ENCODE results near the gene KCNH3. TPM values are rescaled to one million over a fixed set of nuclear protein-coding genes. Genes with fewer than 3 reads are reported as not detected.

The KCNH3 gene
- total and polyA plus RNA-seq, 2 of the 4 experiments (the other 2 are of a cell fraction): 0.10 TPM; not detected in 1

DNA sequence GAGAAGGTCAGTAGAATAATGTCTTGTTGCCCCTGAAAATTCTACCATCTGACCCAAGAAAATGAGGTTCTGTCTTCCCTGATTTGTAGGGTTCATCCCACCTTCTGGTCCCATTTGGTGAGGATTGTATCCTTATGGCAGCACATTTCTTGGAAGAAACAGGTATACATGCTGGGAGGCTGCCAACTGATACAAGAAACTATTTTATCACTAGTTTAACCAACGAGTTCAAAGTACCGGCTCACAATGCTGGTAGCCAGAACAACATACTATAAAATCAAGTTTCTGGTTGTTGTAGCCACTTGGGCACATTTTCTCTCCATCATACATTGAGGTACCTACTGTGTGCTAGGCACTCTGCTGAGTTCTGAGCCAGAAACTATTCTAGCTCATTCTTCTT lies 7.1 kb upstream of the KCNH3 start:
- Histone ChIP-seq H2AK5ac (ENCODE audit: low read depth, low read length) (no peak overlapping the region), H3K56ac (ENCODE audit: extremely low read depth, insufficient read depth, low read length) (no peak overlapping the region), H3K4me1 (ENCODE audit: control insufficient read depth, insufficient read depth, low read length) (no peaks in the 10 kb centered on the region), H3K18ac (ENCODE audit: low read depth, low read length) (no peak overlapping the region), H3K4ac (ENCODE audit: low read depth, low read length) (no peak overlapping the region), H3K9me1 (ENCODE audit: insufficient read depth, low read length) (no peaks in the 10 kb centered on the region), H4K20me1 (ENCODE audit: insufficient read depth, low read length) (no peaks in the 10 kb centered on the region), H3K9me3 (ENCODE audit: control insufficient read depth, insufficient read depth, low read length) (no peaks in the 10 kb centered on the region), H3K4me2 (ENCODE audit: low read depth, low read length) (no peak overlapping the region), H3K36me3 (ENCODE audit: control insufficient read depth, insufficient read depth, low read length) (peaks cover 7% of the 10 kb centered on the region), H4K8ac (ENCODE audit: low read depth in 2 of 2, low read length in 2 of 2) (no peak overlapping the region), H3K79me1 (ENCODE audit: low read depth in 1 of 2, low read length in 2 of 2) (no peaks in the 10 kb centered on the region), H2AK9ac (replicated peaks; ENCODE audit: low read depth, low read length, poor library complexity) (no peak overlapping the region), H2BK5ac (ENCODE audit: low read depth, low read length, poor library complexity, severe bottlenecking) (no peak overlapping the region), H2AFZ (replicated peaks; ENCODE audit: low read length, poor library complexity) (no peak overlapping the region), H2BK15ac (ENCODE audit: low read depth, low read length) (no peak overlapping the region), H2BK120ac (ENCODE audit: low read depth, low read length) (no peak overlapping the region), H3K27ac (ENCODE audit: insufficient read depth, low read length) (no peak overlapping the region), H3K9ac (ENCODE audit: low read depth, low read length) (no peak overlapping the region), H3K27me3 (ENCODE audit: control insufficient read depth, insufficient read depth, low read length) (peaks cover 2% of the 10 kb centered on the region; the same call in 1 of the 2 replicates), H4K91ac (ENCODE audit: insufficient read depth, low read depth, low read length) (no peak overlapping the region), H2BK20ac (ENCODE audit: low read depth, low read length) (no peak overlapping the region), H3K14ac (replicated peaks; ENCODE audit: low read depth, low read length) (no peak overlapping the region), H3K23ac (ENCODE audit: low read depth, low read length) (no peak overlapping the region), H3K4me3 (ENCODE audit: insufficient read depth, low read depth, low read length) (no peak overlapping the region), H4K5ac (ENCODE audit: low read depth, low read length) (no peak overlapping the region)
- no TSS peak for BruUV-seq (replicated peaks)
- ChIA-PET POLR2A (ENCODE audit: unreplicated experiment) (no interaction called here), CTCF (interaction anchor here (0.6 kb wide), 1 partner anchor 20 kb away, joined by 4 read pairs; no protein-coding TSS in a partner anchor)
- DNase-seq (no peak), ATAC-seq (ENCODE audit: low read depth) (no peak)
- TF ChIP-seq, protein P1, sequence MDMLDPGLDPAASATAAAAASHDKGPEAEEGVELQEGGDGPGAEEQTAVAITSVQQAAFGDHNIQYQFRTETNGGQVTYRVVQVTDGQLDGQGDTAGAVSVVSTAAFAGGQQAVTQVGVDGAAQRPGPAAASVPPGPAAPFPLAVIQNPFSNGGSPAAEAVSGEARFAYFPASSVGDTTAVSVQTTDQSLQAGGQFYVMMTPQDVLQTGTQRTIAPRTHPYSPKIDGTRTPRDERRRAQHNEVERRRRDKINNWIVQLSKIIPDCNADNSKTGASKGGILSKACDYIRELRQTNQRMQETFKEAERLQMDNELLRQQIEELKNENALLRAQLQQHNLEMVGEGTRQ (IDR thresholded peaks at IDR 0.05; ENCODE audit: low read depth, low read length): no peak
- no peak for TF ChIP-seq MAZ (IDR thresholded peaks at IDR 0.05; ENCODE audit: borderline replicate concordance, low read depth, low read length)
- TF ChIP-seq MAFK (IDR thresholded peaks at IDR 0.05; ENCODE audit: low read depth, low read length): no peak
- TF ChIP-seq, protein P2, sequence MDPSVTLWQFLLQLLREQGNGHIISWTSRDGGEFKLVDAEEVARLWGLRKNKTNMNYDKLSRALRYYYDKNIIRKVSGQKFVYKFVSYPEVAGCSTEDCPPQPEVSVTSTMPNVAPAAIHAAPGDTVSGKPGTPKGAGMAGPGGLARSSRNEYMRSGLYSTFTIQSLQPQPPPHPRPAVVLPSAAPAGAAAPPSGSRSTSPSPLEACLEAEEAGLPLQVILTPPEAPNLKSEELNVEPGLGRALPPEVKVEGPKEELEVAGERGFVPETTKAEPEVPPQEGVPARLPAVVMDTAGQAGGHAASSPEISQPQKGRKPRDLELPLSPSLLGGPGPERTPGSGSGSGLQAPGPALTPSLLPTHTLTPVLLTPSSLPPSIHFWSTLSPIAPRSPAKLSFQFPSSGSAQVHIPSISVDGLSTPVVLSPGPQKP (IDR thresholded peaks at IDR 0.05; ENCODE audit: borderline replicate concordance, low read depth, low read length): no peak
- TF ChIP-seq NFE2L2 (IDR thresholded peaks at IDR 0.05; ENCODE audit: low read depth, low read length): no peak
- no peak for TF ChIP-seq RCOR1 (IDR thresholded peaks at IDR 0.05; ENCODE audit: insufficient replicate concordance, low read length)
- TF ChIP-seq CHD1 (IDR thresholded peaks at IDR 0.05; ENCODE audit: low read depth, low read length): no peak
- TF ChIP-seq BHLHE40 (IDR thresholded peaks at IDR 0.05; ENCODE audit: low read depth, low read length): no peak
- TF ChIP-seq, protein P3, sequence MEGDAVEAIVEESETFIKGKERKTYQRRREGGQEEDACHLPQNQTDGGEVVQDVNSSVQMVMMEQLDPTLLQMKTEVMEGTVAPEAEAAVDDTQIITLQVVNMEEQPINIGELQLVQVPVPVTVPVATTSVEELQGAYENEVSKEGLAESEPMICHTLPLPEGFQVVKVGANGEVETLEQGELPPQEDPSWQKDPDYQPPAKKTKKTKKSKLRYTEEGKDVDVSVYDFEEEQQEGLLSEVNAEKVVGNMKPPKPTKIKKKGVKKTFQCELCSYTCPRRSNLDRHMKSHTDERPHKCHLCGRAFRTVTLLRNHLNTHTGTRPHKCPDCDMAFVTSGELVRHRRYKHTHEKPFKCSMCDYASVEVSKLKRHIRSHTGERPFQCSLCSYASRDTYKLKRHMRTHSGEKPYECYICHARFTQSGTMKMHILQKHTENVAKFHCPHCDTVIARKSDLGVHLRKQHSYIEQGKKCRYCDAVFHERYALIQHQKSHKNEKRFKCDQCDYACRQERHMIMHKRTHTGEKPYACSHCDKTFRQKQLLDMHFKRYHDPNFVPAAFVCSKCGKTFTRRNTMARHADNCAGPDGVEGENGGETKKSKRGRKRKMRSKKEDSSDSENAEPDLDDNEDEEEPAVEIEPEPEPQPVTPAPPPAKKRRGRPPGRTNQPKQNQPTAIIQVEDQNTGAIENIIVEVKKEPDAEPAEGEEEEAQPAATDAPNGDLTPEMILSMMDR (conservative IDR thresholded peaks at IDR 0.05; ENCODE audit: low read depth, low read length): no peak
- no peak for TF ChIP-seq SMC3 (IDR thresholded peaks at IDR 0.05; ENCODE audit: low read depth, low read length)
- TF ChIP-seq RAD21 (IDR thresholded peaks at IDR 0.05; ENCODE audit: low read length): no peak
- no peak for TF ChIP-seq MXI1 (IDR thresholded peaks at IDR 0.05; ENCODE audit: borderline replicate concordance, low read depth, low read length)
- intact Hi-C loops (cut with micrococcal nuclease): no loop called here
- in situ Hi-C loops (cut with MboI; ENCODE audit: low sequenced_read_pairs): no loop called here
- dilution Hi-C loops (cut with HindIII; ENCODE audit: low sequenced_read_pairs, unreplicated experiment): no loop called here
- WGBS, 2 experiments (ENCODE audit: extremely low coverage in 2 of 2, insufficient read length in 1 of 2): 100% methylated on average over 1 of the region's 2 CpGs; no CpG with 5 or more reads in 1 of the 2 experiments
